ENCODE data around the gene LRRFIP1. TPM values are rescaled to one million over a fixed set of nuclear protein-coding genes. Genes with fewer than 3 reads are reported as not detected.

Gene LRRFIP1
- total and polyA plus RNA-seq, 2 of the 13 experiments (the other 11 are each of a cell fraction or from before 2014, with no cell fraction given): 15.9 to 40.5 TPM

DNA sequence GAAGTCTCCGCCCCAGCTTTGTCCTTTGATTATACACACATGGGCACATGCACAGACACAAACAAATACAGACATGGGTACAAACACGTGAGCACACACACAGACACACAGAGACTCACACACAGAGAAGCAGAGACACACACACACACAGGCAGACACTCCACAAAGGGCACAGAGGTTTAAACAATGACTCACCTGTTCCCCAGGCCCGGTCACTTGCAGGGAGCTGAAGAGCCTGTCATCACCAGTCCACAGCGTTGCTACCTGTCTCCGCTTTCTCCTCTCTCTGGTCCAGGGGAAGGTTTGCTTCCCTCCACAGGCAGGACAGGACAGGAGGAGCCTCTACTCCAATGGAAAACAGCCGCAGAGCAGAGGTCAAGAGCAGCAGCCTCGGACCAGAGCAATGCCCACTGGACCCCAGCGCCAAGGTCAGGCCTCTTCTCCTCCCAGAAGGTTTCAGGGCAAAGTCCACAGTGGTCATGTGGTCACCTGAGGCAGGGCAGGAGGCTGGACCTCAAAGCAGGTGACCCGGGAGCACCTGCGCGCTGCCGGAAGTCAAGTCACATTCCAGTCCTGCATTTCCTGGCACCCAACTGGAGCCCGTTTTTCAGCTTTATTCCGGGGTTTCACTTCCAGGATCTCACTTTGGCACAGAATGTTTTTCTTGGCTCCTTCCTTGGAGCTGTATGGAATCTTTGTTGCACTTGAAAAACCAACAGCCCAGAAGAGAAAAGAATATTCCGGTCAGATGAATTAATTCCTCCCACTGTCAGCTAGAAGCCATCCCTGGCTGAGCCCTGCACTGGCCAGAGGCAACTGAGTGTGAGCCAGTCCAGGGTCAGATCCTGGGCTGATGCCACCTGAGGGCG is 36.9 kb upstream of the LRRFIP1 start, which contains the start of gene RAB17 (continued):
- TF ChIP-seq, protein P1, sequence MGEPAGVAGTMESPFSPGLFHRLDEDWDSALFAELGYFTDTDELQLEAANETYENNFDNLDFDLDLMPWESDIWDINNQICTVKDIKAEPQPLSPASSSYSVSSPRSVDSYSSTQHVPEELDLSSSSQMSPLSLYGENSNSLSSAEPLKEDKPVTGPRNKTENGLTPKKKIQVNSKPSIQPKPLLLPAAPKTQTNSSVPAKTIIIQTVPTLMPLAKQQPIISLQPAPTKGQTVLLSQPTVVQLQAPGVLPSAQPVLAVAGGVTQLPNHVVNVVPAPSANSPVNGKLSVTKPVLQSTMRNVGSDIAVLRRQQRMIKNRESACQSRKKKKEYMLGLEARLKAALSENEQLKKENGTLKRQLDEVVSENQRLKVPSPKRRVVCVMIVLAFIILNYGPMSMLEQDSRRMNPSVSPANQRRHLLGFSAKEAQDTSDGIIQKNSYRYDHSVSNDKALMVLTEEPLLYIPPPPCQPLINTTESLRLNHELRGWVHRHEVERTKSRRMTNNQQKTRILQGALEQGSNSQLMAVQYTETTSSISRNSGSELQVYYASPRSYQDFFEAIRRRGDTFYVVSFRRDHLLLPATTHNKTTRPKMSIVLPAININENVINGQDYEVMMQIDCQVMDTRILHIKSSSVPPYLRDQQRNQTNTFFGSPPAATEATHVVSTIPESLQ (CRISPR knock-in tag; conservative IDR thresholded peaks at IDR 0.05): no peak
- TF ChIP-seq TERF1 (CRISPR knock-in tag; IDR thresholded peaks at IDR 0.05) (no peak), CREM (IDR thresholded peaks at IDR 0.05) (peak; percentile 69), CREM (CRISPR knock-in tag; IDR thresholded peaks at IDR 0.05) (no peak), SKI (IDR thresholded peaks at IDR 0.05; ENCODE audit: partially characterized antibody) (peak; percentile 78), ZMAT3 (CRISPR knock-in tag; conservative IDR thresholded peaks at IDR 0.05) (peak; percentile 98), AKAP8 (CRISPR knock-in tag; IDR thresholded peaks at IDR 0.05) (peak; percentile 98), ATF4 (CRISPR knock-in tag; IDR thresholded peaks at IDR 0.05) (peak in 1 of 2 experiments; percentile 49; a peak in 1 of 4 replicates), HMG20A (CRISPR knock-in tag; IDR thresholded peaks at IDR 0.05; ENCODE audit: borderline replicate concordance) (peak; percentile 58), PAX8 (CRISPR knock-in tag; IDR thresholded peaks at IDR 0.05; ENCODE audit: borderline replicate concordance) (no peak), SSRP1 (CRISPR knock-in tag; IDR thresholded peaks at IDR 0.05) (peak; percentile 80; the same call in 1 of the 2 replicates), ATF5 (CRISPR knock-in tag; IDR thresholded peaks at IDR 0.05; ENCODE audit: low read depth) (peak; percentile 21; the same call in 1 of the 2 replicates), TOE1 (CRISPR knock-in tag; IDR thresholded peaks at IDR 0.05) (peak; percentile 84; the same call in 1 of the 2 replicates), ONECUT2 (CRISPR knock-in tag; IDR thresholded peaks at IDR 0.05) (peak; percentile 59; the same call in 1 of the 2 replicates), SRSF1 (optimal IDR thresholded peaks at IDR 0.05; ENCODE audit: low read depth, low read length) (no peak), BCLAF1 (IDR thresholded peaks at IDR 0.05) (no peak), ZNF891 (CRISPR knock-in tag; IDR thresholded peaks at IDR 0.05) (peak; percentile 82; the same call in 1 of the 2 replicates), ZFP37 (CRISPR knock-in tag; IDR thresholded peaks at IDR 0.05; ENCODE audit: borderline replicate concordance) (peak; percentile 86; the same call in 1 of the 2 replicates)
- TF ChIP-seq, protein P2, sequence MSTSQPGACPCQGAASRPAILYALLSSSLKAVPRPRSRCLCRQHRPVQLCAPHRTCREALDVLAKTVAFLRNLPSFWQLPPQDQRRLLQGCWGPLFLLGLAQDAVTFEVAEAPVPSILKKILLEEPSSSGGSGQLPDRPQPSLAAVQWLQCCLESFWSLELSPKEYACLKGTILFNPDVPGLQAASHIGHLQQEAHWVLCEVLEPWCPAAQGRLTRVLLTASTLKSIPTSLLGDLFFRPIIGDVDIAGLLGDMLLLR (CRISPR knock-in tag; IDR thresholded peaks at IDR 0.05): no peak

Measured in HepG2 (cell line).